ENCODE results near the gene KIAA0753. TPM values are rescaled to one million over a fixed set of nuclear protein-coding genes. Genes with fewer than 3 reads are reported as not detected.

KIAA0753 gene
- polyA plus RNA-seq, 3 donors: 29.7 to 37.7 (median 32.4) TPM

GRCh38 chr17:6551869-6552531 lies 88.5 kb downstream of the KIAA0753 start:
- DNase-seq (ENCODE audit: low read depth in 3 of 3, low spot score in 2 of 3): no peak

- DNase-seq (ENCODE audit: low read depth in 3 of 3, low spot score in 2 of 3): no peak
Observed at GRCh38 chr17:6551356-6551755, 89.2 kb downstream of the KIAA0753 start.

- DNase-seq (ENCODE audit: low read depth in 3 of 3, low spot score in 2 of 3): no peak
Observed at GRCh38 chr17:6549384-6550036, 91.0 kb downstream of the KIAA0753 start.

GRCh38 chr17:6548578-6549330 lies 91.8 kb downstream of the KIAA0753 start:
- DNase-seq (ENCODE audit: low read depth in 3 of 3, low spot score in 2 of 3): no peak

- DNase-seq (ENCODE audit: low read depth in 3 of 3, low spot score in 2 of 3): no peak
Observed at GRCh38 chr17:6548034-6548433, 92.5 kb downstream of the KIAA0753 start.

- no peak for DNase-seq (ENCODE audit: low read depth in 3 of 3, low spot score in 2 of 3)
Observed at GRCh38 chr17:6547336-6547735, 93.2 kb downstream of the KIAA0753 start.

GRCh38 chr17:6546069-6546718 lies 94.3 kb downstream of the KIAA0753 start:
- no peak for DNase-seq (ENCODE audit: low read depth in 3 of 3, low spot score in 2 of 3)

GRCh38 chr17:6545291-6545690 lies 95.2 kb downstream of the KIAA0753 start:
- DNase-seq (ENCODE audit: low read depth in 3 of 3, low spot score in 2 of 3): no peak

- no peak for DNase-seq (ENCODE audit: low read depth in 3 of 3, low spot score in 2 of 3)
Observed at GRCh38 chr17:6544011-6544370, 96.5 kb downstream of the KIAA0753 start.

GRCh38 chr17:6543079-6544010 lies 97.2 kb downstream of the KIAA0753 start:
- no peak for DNase-seq (ENCODE audit: low read depth in 3 of 3, low spot score in 2 of 3)

- no peak for DNase-seq (ENCODE audit: low read depth in 3 of 3, low spot score in 2 of 3)
Observed at GRCh38 chr17:6542577-6542976, 97.9 kb downstream of the KIAA0753 start.

GRCh38 chr17:6541886-6542285 lies 98.6 kb downstream of the KIAA0753 start:
- no peak for DNase-seq (ENCODE audit: low read depth in 3 of 3, low spot score in 2 of 3)

- DNase-seq (ENCODE audit: low read depth in 3 of 3, low spot score in 2 of 3): no peak
Observed at GRCh38 chr17:6539871-6540270, 100.6 kb downstream of the KIAA0753 start.

- no peak for DNase-seq (ENCODE audit: low read depth in 3 of 3, low spot score in 2 of 3)
Observed at GRCh38 chr17:6536566-6537065, 103.9 kb downstream of the KIAA0753 start.

GRCh38 chr17:6536053-6536452 lies 104.5 kb downstream of the KIAA0753 start:
- no peak for DNase-seq (ENCODE audit: low read depth in 3 of 3, low spot score in 2 of 3)

- DNase-seq (ENCODE audit: low read depth in 3 of 3, low spot score in 2 of 3): no peak
Observed at GRCh38 chr17:6534846-6535514, 105.5 kb downstream of the KIAA0753 start.

- DNase-seq (ENCODE audit: low read depth in 3 of 3, low spot score in 2 of 3): no peak
Observed at GRCh38 chr17:6532441-6532885, 108.0 kb downstream of the KIAA0753 start.

- DNase-seq (ENCODE audit: low read depth in 3 of 3, low spot score in 2 of 3): no peak
Observed at GRCh38 chr17:6531575-6531974, 108.9 kb downstream of the KIAA0753 start.

- no peak for DNase-seq (ENCODE audit: low read depth in 3 of 3, low spot score in 2 of 3)
Observed at GRCh38 chr17:6530324-6530920, 110.1 kb downstream of the KIAA0753 start.

All from right renal cortex interstitium (tissue), 3 donors.